Endothelial cell of umbilical vein (primary cell): ENCODE measurements around the gene RPL15.

ENCODE experiments used
- POLR2A ChIP-seq: IDR thresholded peaks from 2 replicates; pipeline ENCODE4 v1.6.1; 2012; ENCODE audit warnings: low read depth, mild to moderate bottlenecking, control low read depth, low read length
- TF ChIP-seq, protein P1 (sequence below), 2 donors: IDR thresholded peaks; 1 replicate in 1 of 2; 2 replicates in 1 of 2; pipeline ENCODE4 v1.5.1; 2011; ENCODE audit warnings: low read length in 2 of 2, mild to moderate bottlenecking in 2 of 2, moderate library complexity in 2 of 2, control low read depth in 1 of 2, inconsistent platforms in 1 of 2, low read depth in 1 of 2; ENCODE audit not compliant: insufficient read depth in 1 of 2; ENCODE audit errors: extremely low read depth in 1 of 2

DNA sequence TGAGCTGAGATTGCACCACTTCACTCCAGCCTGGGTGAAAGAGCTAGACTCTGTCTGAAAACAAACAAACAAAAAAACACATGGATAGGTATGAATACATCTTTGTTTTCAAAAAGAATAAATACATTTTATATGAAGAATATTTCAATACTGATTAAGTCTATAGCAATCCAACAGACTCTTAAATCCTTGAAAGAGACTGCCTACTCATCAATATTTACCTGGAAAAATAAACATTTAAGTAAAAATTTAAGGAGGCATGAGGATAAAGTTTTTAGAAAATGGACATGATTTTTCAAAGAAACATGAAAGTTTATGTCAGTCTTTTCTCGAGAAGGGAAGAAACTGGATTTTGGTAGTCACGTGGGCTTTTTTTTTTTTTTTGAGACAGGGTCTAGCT lies 5.5 kb upstream of the RPL15 start:
- TF ChIP-seq, protein P1, sequence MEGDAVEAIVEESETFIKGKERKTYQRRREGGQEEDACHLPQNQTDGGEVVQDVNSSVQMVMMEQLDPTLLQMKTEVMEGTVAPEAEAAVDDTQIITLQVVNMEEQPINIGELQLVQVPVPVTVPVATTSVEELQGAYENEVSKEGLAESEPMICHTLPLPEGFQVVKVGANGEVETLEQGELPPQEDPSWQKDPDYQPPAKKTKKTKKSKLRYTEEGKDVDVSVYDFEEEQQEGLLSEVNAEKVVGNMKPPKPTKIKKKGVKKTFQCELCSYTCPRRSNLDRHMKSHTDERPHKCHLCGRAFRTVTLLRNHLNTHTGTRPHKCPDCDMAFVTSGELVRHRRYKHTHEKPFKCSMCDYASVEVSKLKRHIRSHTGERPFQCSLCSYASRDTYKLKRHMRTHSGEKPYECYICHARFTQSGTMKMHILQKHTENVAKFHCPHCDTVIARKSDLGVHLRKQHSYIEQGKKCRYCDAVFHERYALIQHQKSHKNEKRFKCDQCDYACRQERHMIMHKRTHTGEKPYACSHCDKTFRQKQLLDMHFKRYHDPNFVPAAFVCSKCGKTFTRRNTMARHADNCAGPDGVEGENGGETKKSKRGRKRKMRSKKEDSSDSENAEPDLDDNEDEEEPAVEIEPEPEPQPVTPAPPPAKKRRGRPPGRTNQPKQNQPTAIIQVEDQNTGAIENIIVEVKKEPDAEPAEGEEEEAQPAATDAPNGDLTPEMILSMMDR (IDR thresholded peaks at IDR 0.05; ENCODE audit: extremely low read depth in 1 of 2, insufficient read depth in 1 of 2, low read depth in 1 of 2, low read length in 2 of 2) = no peak
- no peak for TF ChIP-seq POLR2A
